ENCODE results near the gene HEPN1. TPM values are rescaled to one million over a fixed set of nuclear protein-coding genes. Genes with fewer than 3 reads are reported as not detected.

HEPN1 gene
- total and polyA plus RNA-seq, 9 of the 15 experiments (the other 6 are each of a cell fraction or from before 2014, with no cell fraction given), result not detected

DNA sequence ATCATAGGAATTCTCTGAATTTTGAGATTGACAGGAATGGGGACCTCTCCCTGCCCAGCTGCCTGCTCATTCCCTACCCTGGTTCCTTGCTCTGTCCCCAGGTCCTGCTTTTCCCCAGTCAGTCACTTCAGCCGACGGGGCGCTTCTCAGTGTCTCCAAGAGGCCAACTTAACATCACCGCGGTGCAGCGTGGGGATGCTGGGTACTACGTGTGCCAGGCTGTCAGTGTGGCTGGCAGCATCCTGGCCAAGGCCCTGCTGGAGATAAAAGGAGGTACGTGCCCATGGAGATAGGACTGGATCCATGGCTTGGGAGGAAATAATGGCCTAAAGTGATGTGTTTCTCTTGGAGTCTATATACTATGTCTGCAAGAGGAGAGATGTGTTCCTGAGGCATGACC is 46.8 kb upstream of the HEPN1 start:
- H3K9me1 ChIP-seq (ENCODE audit: control insufficient read depth, insufficient read depth, low read length), result no peaks in the 10 kb centered on the region
- no peak for FAIRE-seq
- no peak overlapping the region for H3K4me3 ChIP-seq
- H2AFZ ChIP-seq (ENCODE audit: low read depth, low read length), result no peak overlapping the region
- intact Hi-C loops (cut with micrococcal nuclease) (no loop called here), in situ Hi-C loops (cut with MboI) (loop anchor here (25.0 kb wide), 1 partner anchor 810 kb away; no protein-coding TSS in a partner anchor)
- ChIA-PET CTCF (ENCODE audit: low intra/inter-chr PET ratio) (no interaction called here), POLR2A (no interaction called here)
- no peaks in the 10 kb centered on the region for H4K20me1 ChIP-seq (replicated peaks; ENCODE audit: control insufficient read depth, insufficient read depth, low read length)
- no peak for TF ChIP-seq FOXK2 (conservative IDR thresholded peaks at IDR 0.05 in 1 of 2, IDR thresholded peaks at IDR 0.05 in 1 of 2; ENCODE audit: low read depth in 2 of 2)
- no peak for TF ChIP-seq MAX (CRISPR knock-in tag; IDR thresholded peaks at IDR 0.05)
- TF ChIP-seq MTA2 (IDR thresholded peaks at IDR 0.05; ENCODE audit: low read depth), result no peak
- no peak for TF ChIP-seq KLF10 (CRISPR knock-in tag; IDR thresholded peaks at IDR 0.05)
- TF ChIP-seq HNRNPL (IDR thresholded peaks at IDR 0.05; ENCODE audit: low read depth, low read length), result no peak
- TF ChIP-seq ETV1 (tag; conservative IDR thresholded peaks at IDR 0.05; ENCODE audit: low read depth), result no peak
- no peak for TF ChIP-seq E2F5 (CRISPR knock-in tag; IDR thresholded peaks at IDR 0.05)
- no peak overlapping the region for H3K27ac ChIP-seq (ENCODE audit: extremely low read depth, low read depth, low read length)
- H3K9ac ChIP-seq (ENCODE audit: insufficient read depth in 1 of 2, low read depth in 2 of 2, low read length in 2 of 2), result no peak overlapping the region
- peaks cover 22 to 72% of the 10 kb centered on the region in 2 experiments; a peak in 4 of 5 replicates for H3K27me3 ChIP-seq (ENCODE audit: control insufficient read depth in 2 of 2, insufficient read depth in 2 of 2, low read length in 2 of 2)
- no peaks in the 10 kb centered on the region for H3K36me3 ChIP-seq (ENCODE audit: control insufficient read depth, insufficient read depth, low read length)
- BruUV-seq (replicated peaks), result no TSS peak
- no peak for DNase-seq (ENCODE audit: extremely low read depth in 1 of 4, low spot score in 3 of 4)
- WGBS (ENCODE audit: insufficient coverage, low coverage, missing lambda C conversion rate), result 0% methylated on average over 5 of the region's 8 CpGs
- H3K4me1 ChIP-seq (replicated peaks in 1 of 2; ENCODE audit: control insufficient read depth in 2 of 2, insufficient read depth in 2 of 2, low read length in 2 of 2), result peaks cover 0 to 20% of the 10 kb centered on the region in 2 experiments; a peak in 3 of 5 replicates
- ATAC-seq, result no peak
- no peaks in the 10 kb centered on the region for H3K79me2 ChIP-seq (ENCODE audit: control insufficient read depth, insufficient read depth, low read length)
- H3K9me3 ChIP-seq (replicated peaks; ENCODE audit: control insufficient read depth, insufficient read depth, low read depth, low read length), result no peaks in the 10 kb centered on the region
- H3K4me2 ChIP-seq (ENCODE audit: insufficient read depth, low read length), result no peak overlapping the region

All from K562 (cell line).